Measurements from ENCODE around the gene LRTM2. TPM values are rescaled to one million over a fixed set of nuclear protein-coding genes. Genes with fewer than 3 reads are reported as not detected.

The LRTM2 gene
- total RNA-seq, 2 experiments from 2014 or later: 0.11 TPM; not detected in 1

GRCh38 chr12:1821805-1822204 lies 1.4 kb downstream of the LRTM2 start:
- Histone ChIP-seq H3K27ac (ENCODE audit: low read depth in 1 of 2, low read length in 2 of 2) (no peak overlapping the region), H3K9me3 (ENCODE audit: control insufficient read depth in 1 of 2, insufficient read depth in 1 of 2, low read length in 2 of 2) (peaks cover 0 to 3% of the 10 kb centered on the region in 2 experiments), H3K27me3 (ENCODE audit: control insufficient read depth in 1 of 2, insufficient read depth in 2 of 2, low read length in 2 of 2) (peaks cover 23 to 34% of the 10 kb centered on the region in 2 experiments), H3K4me1 (ENCODE audit: insufficient read depth, low read length) (peaks cover 2% of the 10 kb centered on the region), H3K36me3 (ENCODE audit: insufficient read depth, low read length) (no peaks in the 10 kb centered on the region), H3K4me3 (ENCODE audit: low read length) (no peak overlapping the region)
- Mint-ChIP-seq H3K36me3 (ENCODE audit: low read depth) (no peaks in the 10 kb centered on the region), H3K4me1 (ENCODE audit: low read depth) (no peaks in the 10 kb centered on the region), H3K27ac (no peak overlapping the region), H3K27me3 (peaks cover 40% of the 10 kb centered on the region), H3K9me3 (no peaks in the 10 kb centered on the region), H3K4me3 (no peak overlapping the region)
- DNase-seq: no peak
- ChIA-PET CTCF (no interaction called here), POLR2A (no interaction called here)
- no peak for TF ChIP-seq CTCF (IDR thresholded peaks at IDR 0.05)
- intact Hi-C loops (cut with DNase I, micrococcal nuclease): no loop called here
- ATAC-seq (ENCODE audit: poor library complexity): no peak

- ChIA-PET POLR2A (no interaction called here), CTCF (no interaction called here)
- H3K27ac ChIP-seq (ENCODE audit: low read depth in 1 of 2, low read length in 2 of 2): no peak overlapping the region
- Mint-ChIP-seq H3K9me3 (no peaks in the 10 kb centered on the region), H3K4me3 (no peak overlapping the region), H3K27me3 (peaks cover 40% of the 10 kb centered on the region), H3K27ac (no peak overlapping the region), H3K4me1 (ENCODE audit: low read depth) (no peaks in the 10 kb centered on the region), H3K36me3 (ENCODE audit: low read depth) (no peaks in the 10 kb centered on the region)
- no peak for TF ChIP-seq CTCF (IDR thresholded peaks at IDR 0.05)
- H3K36me3 ChIP-seq (ENCODE audit: insufficient read depth, low read length): no peaks in the 10 kb centered on the region
- peaks cover 2% of the 10 kb centered on the region for H3K4me1 ChIP-seq (ENCODE audit: insufficient read depth, low read length)
- H3K4me3 ChIP-seq (ENCODE audit: low read length): no peak overlapping the region
- no peak for ATAC-seq (ENCODE audit: poor library complexity)
- peaks cover 0 to 3% of the 10 kb centered on the region in 2 experiments for H3K9me3 ChIP-seq (ENCODE audit: control insufficient read depth in 1 of 2, insufficient read depth in 1 of 2, low read length in 2 of 2)
- H3K27me3 ChIP-seq (ENCODE audit: control insufficient read depth in 1 of 2, insufficient read depth in 2 of 2, low read length in 2 of 2): peaks cover 23 to 34% of the 10 kb centered on the region in 2 experiments
- no peak for DNase-seq
- intact Hi-C loops (cut with DNase I, micrococcal nuclease): no loop called here
These were observed 2.3 kb downstream of the LRTM2 start for GRCh38 chr12:1822699-1823098.

GRCh38 chr12:1823237-1823636 lies 2.9 kb downstream of the LRTM2 start:
- no peak for ATAC-seq (ENCODE audit: poor library complexity)
- Mint-ChIP-seq H3K36me3 (ENCODE audit: low read depth) (no peaks in the 10 kb centered on the region), H3K27ac (no peak overlapping the region), H3K9me3 (no peaks in the 10 kb centered on the region), H3K4me3 (no peak overlapping the region), H3K27me3 (peaks cover 40% of the 10 kb centered on the region), H3K4me1 (ENCODE audit: low read depth) (no peaks in the 10 kb centered on the region)
- intact Hi-C loops (cut with DNase I, micrococcal nuclease): no loop called here
- Histone ChIP-seq H3K4me1 (ENCODE audit: insufficient read depth, low read length) (peaks cover 2% of the 10 kb centered on the region), H3K27me3 (ENCODE audit: control insufficient read depth in 1 of 2, insufficient read depth in 2 of 2, low read length in 2 of 2) (peaks cover 23 to 34% of the 10 kb centered on the region in 2 experiments), H3K4me3 (ENCODE audit: low read length) (no peak overlapping the region), H3K27ac (ENCODE audit: low read depth in 1 of 2, low read length in 2 of 2) (no peak overlapping the region), H3K9me3 (ENCODE audit: control insufficient read depth in 1 of 2, insufficient read depth in 1 of 2, low read length in 2 of 2) (peaks cover 0 to 3% of the 10 kb centered on the region in 2 experiments), H3K36me3 (ENCODE audit: insufficient read depth, low read length) (no peaks in the 10 kb centered on the region)
- TF ChIP-seq CTCF (IDR thresholded peaks at IDR 0.05): no peak
- CTCF ChIA-PET: no interaction called here
- DNase-seq: no peak
- POLR2A ChIA-PET: no interaction called here
